ENCODE data around the gene RNF220.

- no peak for TF ChIP-seq XRCC4 (IDR thresholded peaks at IDR 0.05; ENCODE audit: extremely low read depth, insufficient read depth, insufficient read length)
- no peak for TF ChIP-seq RAD21 (CRISPR knock-in tag; conservative IDR thresholded peaks at IDR 0.05 in 1 of 2, IDR thresholded peaks at IDR 0.05 in 1 of 2)
- TF ChIP-seq NFYB (IDR thresholded peaks at IDR 0.05; ENCODE audit: extremely low read depth, insufficient read length), result no peak
- no peak for TF ChIP-seq TARDBP (IDR thresholded peaks at IDR 0.05)
Observed at GRCh38 chr1:44558883-44559282, 153.8 kb downstream of the RNF220 start.

Data from K562 (cell line).